Measurements from ENCODE around the gene SLX4.

DNA sequence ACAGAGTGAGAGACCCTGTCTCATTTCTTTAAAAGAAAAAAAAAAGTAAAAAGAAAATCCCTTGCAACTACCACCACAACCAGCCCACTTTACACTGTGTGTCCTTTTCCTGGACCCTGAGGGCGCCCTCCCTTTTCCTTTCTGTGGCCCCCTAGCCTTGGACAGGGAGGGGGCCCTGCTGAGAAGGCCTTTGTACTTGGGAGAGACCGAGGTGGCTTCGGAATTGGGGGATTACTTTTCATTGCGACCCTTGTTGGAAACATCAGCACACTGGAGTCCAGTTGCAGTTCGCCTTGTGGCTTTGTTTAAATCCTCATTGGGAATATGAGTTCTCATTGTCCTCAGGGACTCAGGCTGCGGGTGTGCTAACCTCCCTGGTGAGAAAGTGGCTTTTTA lies 33.7 kb upstream of the SLX4 start:
- TF ChIP-seq EZH2 (IDR thresholded peaks at IDR 0.05; ENCODE audit: borderline replicate concordance, insufficient read depth, low read depth, low read length, poor library complexity, severe bottlenecking), result no peak
- TF ChIP-seq, protein P1, sequence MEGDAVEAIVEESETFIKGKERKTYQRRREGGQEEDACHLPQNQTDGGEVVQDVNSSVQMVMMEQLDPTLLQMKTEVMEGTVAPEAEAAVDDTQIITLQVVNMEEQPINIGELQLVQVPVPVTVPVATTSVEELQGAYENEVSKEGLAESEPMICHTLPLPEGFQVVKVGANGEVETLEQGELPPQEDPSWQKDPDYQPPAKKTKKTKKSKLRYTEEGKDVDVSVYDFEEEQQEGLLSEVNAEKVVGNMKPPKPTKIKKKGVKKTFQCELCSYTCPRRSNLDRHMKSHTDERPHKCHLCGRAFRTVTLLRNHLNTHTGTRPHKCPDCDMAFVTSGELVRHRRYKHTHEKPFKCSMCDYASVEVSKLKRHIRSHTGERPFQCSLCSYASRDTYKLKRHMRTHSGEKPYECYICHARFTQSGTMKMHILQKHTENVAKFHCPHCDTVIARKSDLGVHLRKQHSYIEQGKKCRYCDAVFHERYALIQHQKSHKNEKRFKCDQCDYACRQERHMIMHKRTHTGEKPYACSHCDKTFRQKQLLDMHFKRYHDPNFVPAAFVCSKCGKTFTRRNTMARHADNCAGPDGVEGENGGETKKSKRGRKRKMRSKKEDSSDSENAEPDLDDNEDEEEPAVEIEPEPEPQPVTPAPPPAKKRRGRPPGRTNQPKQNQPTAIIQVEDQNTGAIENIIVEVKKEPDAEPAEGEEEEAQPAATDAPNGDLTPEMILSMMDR (IDR thresholded peaks at IDR 0.05), result no peak
